GM21528 (cell line): Measurements from ENCODE around the gene RNASE7.
"Not testable (repeated sequence)": the region's sequence is repeated elsewhere in the genome, so short reads cannot be mapped to it uniquely, and the experiment has no call there.

Experiments
- ATAC-seq: cut with Tn5 transposase; IDR thresholded peaks from one replicate; pipeline ENCODE4 v1.9.1; 2021; ENCODE audit warnings: mild to moderate bottlenecking, moderate library complexity; ENCODE audit not compliant: unreplicated experiment, low FRiP score

RNASE7 gene

GRCh38 chr14:21023174-21023573 lies 19.0 kb upstream of the RNASE7 start:
- ATAC-seq = no peak

GRCh38 chr14:21023817-21024584 lies 18.2 kb upstream of the RNASE7 start:
- no peak for ATAC-seq

GRCh38 chr14:21024585-21025370 lies 17.4 kb upstream of the RNASE7 start, which contains the start of gene NDRG2:
Gene NDRG2 (minus strand): TSS chr14:21025061. CDS start chr14:21023315, 1,746 bp downstream.
- ATAC-seq = no peak

- no peak for ATAC-seq
Observed at GRCh38 chr14:21025371-21026273, 16.5 kb upstream of the RNASE7 start.

- no peak for ATAC-seq
Observed at GRCh38 chr14:21026274-21026987, 15.7 kb upstream of the RNASE7 start.

- no peak for ATAC-seq
Observed at GRCh38 chr14:21026988-21027315, 15.2 kb upstream of the RNASE7 start.

GRCh38 chr14:21029917-21030316 lies 12.2 kb upstream of the RNASE7 start, which contains the start of gene TPPP2:
Gene TPPP2 (plus strand): TSS chr14:21030217. CDS start chr14:21030582, 365 bp downstream.
- no peak for ATAC-seq

- no peak for ATAC-seq
Observed at GRCh38 chr14:21030531-21030930, 11.6 kb upstream of the RNASE7 start.

GRCh38 chr14:21032326-21033132 lies 9.6 kb upstream of the RNASE7 start:
- ATAC-seq = no peak

GRCh38 chr14:21033133-21033698 lies 8.9 kb upstream of the RNASE7 start:
- ATAC-seq = no peak

- ATAC-seq = no peak
Observed at GRCh38 chr14:21034707-21035106, 7.5 kb upstream of the RNASE7 start, which contains the start of gene RNASE13. Gene RNASE13 (minus strand): TSS chr14:21034807. CDS start chr14:21034288, 519 bp downstream.

- no peak for ATAC-seq
Observed at GRCh38 chr14:21036751-21037150, 5.4 kb upstream of the RNASE7 start.

GRCh38 chr14:21037156-21037555 lies 5.0 kb upstream of the RNASE7 start:
- ATAC-seq = no peak

- no peak for ATAC-seq
Observed at GRCh38 chr14:21038441-21039422, 3.4 kb upstream of the RNASE7 start.

- ATAC-seq = no peak
Observed at GRCh38 chr14:21039585-21040369, 2.4 kb upstream of the RNASE7 start.

- no peak for ATAC-seq
Observed at GRCh38 chr14:21040370-21040925, 1.7 kb upstream of the RNASE7 start.

- ATAC-seq = not testable (repeated sequence)
Observed at GRCh38 chr14:21040941-21041340, 1.2 kb upstream of the RNASE7 start.
